ENCODE data around the gene WNT1. TPM values are rescaled to one million over a fixed set of nuclear protein-coding genes. Genes with fewer than 3 reads are reported as not detected.
A peak's percentile ranks its signal among the peaks of the same experiment; 100 is the strongest.

WNT1 gene
- total RNA-seq (2014; rRNA removed; shearing (Covaris generic)), result not detected in 2 replicates

DNA sequence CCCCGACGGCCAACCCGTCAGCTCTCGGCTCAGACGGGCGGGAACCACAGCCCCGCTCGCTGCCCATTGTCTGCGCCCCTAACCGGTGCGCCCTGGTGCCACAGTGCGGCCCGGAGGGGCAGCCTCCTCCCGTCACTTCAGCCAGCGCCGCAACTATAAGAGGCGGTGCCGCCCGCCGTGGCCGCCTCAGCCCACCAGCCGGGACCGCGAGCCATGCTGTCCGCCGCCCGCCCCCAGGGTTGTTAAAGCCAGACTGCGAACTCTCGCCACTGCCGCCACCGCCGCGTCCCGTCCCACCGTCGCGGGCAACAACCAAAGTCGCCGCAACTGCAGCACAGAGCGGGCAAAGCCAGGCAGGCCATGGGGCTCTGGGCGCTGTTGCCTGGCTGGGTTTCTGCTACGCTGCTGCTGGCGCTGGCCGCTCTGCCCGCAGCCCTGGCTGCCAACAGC lies at the start of gene WNT1:
Gene WNT1, plus strand, starts transcription at position 32 of the 450 bp plus-strand sequence. Its CDS starts 329 bp downstream, at position 361.
- DNase-seq (ENCODE audit: low spot score), result no peak

DNA sequence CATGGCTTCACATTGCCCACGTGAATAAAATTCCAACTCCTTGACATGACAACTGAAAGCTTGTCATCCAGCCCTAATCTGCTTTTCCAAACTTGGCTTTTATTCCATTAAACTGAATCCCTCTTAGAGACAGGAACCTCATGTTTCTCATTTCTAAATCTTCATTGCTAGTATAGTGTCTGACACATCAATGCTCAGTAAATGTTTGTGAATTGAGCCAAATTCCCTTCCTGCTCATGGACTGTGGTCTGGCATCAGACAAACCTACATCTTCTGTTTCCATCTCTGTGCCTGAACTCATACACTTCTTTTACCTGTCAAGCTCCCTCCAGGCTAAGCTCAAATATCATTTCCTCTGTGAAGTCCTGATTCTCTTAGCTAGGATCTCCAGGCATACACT lies 48.6 kb upstream of the WNT1 start:
- DNase-seq (ENCODE audit: low spot score), result no peak

GRCh38 chr12:48930475-48930874 lies 47.6 kb upstream of the WNT1 start:
- DNase-seq (ENCODE audit: low spot score), result no peak

GRCh38 chr12:48932878-48933277 lies 45.2 kb upstream of the WNT1 start:
- DNase-seq (ENCODE audit: low spot score), result no peak

- DNase-seq (ENCODE audit: low spot score), result no peak
Measured at GRCh38 chr12:48933664-48934311, 44.3 kb upstream of the WNT1 start.

DNA sequence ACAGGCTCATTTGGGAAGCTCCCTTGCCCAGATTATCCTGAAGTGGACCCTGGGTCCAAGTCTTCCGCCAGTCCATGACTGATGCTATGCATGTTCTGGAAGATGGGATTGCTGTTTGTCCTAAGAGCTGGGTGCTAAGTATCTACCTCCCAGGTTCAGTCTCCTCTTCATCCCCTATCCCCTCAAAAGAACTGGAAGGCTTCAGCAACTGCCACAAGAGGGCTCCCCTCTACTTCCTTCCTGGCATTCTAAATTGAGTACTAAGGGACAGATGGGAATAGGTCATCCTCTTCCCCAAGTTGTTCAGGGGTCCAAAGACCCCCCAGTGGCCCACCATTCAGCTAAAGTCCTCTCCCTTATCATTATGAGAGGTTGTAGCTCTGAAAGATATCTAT lies 43.8 kb upstream of the WNT1 start:
- no peak for DNase-seq (ENCODE audit: low spot score)

DNA sequence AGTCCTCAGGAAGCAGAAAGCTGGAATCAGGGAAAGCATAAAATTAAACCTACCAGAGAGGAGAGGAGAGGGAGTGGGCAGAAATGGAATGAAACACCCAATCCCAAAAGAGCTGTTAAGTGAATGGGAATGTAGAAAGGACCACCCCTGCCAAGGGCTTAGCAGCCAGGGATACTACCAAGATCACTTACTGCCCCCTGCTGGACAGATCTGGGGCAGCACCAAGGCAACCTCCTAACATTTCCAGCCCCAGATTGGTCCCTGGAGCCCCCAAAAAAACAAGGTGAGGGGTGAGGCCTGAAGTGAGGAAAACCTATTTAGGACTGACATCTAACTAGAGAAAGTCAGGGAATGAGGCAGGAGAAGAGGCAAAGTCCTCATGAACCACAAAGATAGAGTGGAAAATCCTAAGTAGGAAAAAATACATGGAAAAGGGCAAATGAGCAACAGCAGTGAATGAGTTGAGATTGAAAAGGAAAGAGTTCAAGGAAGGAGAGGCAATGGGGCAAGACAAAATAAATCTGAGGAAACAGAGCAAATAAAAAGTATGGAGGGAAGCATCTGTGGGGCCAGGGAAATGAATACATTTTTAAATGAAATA lies 41.6 kb upstream of the WNT1 start:
- peak; percentile 59 for DNase-seq (ENCODE audit: low spot score)

- no peak for DNase-seq (ENCODE audit: low spot score)
Measured at GRCh38 chr12:48937170-48937569, 41.0 kb upstream of the WNT1 start.

DNA sequence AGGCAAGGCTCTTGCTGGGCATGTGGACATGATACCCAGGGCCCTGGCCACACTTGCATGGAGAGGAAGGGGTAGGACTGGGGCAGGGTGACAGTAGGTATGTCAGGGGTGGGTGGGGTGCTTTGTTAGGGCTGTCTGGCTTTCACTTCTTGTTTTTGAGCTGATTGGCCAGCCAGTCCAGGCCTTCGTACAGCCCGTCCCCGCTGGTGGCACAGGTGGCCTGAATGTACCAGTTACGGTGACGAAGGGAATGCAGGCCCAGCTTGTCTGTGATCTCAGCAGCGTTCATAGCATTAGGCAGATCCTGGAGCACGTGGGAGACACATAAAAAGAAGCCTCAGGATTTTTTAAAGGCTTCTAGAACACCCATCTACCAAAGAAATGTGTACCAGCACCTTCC lies 39.3 kb upstream of the WNT1 start:
- no peak for DNase-seq (ENCODE audit: low spot score)

DNA sequence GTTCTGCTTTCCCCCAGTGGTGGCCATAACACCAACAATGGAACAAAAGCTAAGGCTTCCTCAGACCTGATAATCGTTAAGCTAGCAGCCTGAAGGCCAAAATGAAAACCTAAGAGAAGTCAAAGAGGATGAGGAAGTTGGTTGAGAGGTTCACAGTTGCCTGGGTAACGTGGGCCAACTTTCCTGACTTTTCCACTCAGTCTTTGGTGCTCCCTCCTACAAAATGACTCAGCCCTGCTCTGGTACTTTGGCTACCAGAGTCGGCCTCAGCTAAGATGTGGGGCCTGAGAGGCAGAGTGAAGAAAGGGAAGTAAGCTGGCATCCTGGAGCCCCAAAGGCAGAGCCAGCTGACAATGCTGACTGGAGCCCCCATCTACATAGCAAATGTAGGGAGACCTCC lies 37.9 kb upstream of the WNT1 start:
- no peak for DNase-seq (ENCODE audit: low spot score)

DNA sequence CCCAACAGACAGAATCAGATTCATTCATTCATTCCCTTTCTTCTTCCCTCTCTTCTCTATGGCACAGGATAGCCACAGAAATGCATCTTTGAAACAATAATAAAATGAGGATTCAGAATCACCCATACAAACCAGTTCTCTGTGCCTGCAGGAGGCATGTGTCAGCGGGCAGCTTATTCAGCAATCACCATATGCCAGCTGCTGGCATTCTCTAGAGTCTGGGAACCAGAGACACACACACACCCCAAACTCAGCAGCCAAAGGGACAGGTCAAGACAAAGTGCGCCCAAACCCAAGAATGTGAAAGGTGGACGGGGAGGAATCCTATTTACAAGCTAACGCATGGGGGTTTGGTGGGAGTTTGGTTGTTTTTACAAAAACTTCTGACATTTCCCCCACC lies 34.9 kb upstream of the WNT1 start:
- DNase-seq (ENCODE audit: low spot score), result no peak

DNA sequence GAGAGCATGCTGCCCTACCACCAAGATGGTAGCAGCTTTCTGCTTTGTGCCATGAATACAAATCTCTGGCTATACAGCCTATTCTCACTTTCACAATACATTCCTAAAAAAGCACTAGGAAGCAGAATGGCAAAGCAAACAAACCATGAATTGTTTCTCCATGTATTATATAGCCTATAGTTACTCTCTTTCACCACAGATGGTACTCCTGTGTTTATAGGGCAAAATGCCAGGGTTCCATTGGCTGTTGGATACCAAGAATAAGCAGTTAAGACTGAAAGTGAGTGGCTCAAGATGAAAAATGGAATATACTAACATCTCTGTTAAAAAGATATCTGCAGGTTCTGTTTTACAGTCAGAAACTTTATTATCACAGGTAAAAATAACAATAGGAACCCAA lies 31.9 kb upstream of the WNT1 start:
- DNase-seq (ENCODE audit: low spot score), result no peak

- no peak for DNase-seq (ENCODE audit: low spot score)
Measured at GRCh38 chr12:48946943-48947342, 31.2 kb upstream of the WNT1 start.

DNA sequence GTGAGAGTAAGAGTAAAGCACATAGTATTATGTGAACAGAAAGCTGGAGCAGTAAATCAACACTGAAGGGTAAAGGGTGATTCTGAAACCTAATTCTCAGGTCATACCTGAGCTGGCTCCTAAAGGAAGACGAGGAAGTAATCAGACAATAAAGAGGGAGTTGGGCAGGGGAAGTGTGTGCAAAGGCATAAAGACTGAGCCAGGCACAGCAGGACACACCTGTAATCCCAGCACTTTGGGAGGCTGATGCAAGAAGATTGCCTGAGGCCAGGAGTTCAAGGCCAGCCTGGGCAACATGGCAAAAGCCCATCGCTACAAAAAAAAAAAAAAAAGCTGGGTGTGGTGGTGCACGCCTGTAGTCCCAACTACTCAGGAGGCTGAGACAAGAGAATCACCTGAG lies 30.4 kb upstream of the WNT1 start:
- DNase-seq (ENCODE audit: low spot score), result no peak

DNA sequence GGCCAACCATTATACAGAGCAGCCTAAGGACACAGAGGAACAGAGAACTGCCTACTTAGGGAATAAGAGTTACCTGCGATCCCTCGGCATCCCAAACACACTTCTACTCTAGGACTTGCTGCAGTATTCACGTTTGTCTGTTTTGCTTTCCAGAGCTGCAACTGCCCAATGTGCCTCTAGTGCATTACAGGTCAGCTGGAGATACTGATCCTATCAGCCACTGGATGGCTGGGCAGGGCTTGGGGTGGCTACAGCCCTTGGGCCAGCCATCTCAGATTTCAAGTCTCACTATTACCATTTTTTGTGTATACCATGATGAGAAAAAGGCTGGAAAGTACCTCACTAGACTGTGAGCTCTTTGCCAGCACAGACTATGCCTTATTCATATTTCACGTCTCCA lies 25.4 kb upstream of the WNT1 start:
- no peak for DNase-seq (ENCODE audit: low spot score)

GRCh38 chr12:48954061-48954460 lies 24.1 kb upstream of the WNT1 start:
- DNase-seq (ENCODE audit: low spot score), result no peak

DNA sequence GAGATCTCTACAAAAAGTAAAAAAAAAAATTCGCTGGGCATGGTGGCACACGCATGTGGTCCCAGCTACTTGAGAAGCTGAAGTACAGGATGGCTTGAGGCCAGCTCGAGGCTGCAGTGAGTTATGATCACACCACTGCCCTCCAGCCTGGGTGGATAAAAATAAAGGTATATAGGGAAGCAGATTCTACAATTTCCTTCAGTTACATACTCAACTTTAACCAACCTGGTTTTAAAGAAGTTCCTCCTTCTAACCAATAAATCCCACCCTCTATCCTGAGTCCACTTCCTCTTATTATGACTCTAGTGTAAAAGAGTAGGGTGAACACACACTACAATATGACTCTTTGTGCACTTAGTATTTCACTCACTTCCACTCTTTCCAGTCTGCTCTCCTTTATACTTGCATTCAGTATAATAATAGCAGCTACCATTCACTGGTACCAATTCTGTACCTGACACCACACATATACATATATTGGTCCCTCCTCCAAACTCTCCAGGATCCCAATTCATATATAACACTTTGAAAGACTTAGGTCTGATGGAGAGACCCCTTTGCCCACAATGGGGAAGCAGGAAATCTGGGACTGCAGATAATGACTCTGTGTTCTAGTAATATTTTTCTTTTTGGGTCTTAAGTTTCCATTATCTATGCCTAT lies 23.2 kb upstream of the WNT1 start:
- no peak for DNase-seq (ENCODE audit: low spot score)

DNA sequence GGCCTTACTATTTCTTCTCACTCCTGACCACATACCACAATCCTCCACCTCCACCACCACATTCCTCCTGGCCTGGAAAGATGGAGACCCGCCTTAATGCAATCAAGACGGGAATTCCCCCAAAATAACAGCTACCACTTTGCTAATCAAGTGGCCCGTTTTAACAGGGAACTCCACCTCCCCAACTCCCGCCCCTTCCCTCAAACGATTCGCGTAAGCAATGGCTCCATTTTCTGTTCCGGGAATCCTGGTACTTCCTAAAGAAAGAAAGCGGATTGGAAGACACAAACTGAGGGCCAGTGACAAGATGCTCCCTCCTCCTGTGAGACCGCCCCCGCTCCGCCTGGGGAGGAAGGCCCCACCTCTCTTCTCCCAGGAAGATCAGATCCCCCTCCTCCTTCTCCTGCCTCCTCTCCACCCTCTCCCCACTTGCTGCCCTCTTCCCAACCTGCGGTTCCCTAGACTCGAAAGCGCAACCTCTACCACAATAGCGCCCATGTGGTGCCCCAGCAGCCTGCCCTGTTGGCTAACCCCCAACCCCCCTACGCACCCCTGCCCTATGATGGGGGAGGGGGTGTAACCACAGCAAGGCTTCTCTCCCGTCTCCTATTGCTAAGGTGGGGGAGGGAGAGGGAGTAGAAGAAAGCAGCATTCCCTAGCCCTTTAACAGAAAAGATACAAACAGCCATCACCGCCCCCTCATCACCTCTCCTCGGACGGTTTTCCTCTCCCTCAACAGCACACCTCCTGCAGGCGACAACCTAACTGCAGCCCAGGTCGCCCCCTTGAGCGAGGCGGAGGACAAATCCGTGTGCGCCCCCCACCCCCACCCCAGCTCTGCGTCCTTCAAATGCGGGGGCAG lies 21.6 kb upstream of the WNT1 start:
- peak; percentile 96 for DNase-seq (ENCODE audit: low spot score)

DNA sequence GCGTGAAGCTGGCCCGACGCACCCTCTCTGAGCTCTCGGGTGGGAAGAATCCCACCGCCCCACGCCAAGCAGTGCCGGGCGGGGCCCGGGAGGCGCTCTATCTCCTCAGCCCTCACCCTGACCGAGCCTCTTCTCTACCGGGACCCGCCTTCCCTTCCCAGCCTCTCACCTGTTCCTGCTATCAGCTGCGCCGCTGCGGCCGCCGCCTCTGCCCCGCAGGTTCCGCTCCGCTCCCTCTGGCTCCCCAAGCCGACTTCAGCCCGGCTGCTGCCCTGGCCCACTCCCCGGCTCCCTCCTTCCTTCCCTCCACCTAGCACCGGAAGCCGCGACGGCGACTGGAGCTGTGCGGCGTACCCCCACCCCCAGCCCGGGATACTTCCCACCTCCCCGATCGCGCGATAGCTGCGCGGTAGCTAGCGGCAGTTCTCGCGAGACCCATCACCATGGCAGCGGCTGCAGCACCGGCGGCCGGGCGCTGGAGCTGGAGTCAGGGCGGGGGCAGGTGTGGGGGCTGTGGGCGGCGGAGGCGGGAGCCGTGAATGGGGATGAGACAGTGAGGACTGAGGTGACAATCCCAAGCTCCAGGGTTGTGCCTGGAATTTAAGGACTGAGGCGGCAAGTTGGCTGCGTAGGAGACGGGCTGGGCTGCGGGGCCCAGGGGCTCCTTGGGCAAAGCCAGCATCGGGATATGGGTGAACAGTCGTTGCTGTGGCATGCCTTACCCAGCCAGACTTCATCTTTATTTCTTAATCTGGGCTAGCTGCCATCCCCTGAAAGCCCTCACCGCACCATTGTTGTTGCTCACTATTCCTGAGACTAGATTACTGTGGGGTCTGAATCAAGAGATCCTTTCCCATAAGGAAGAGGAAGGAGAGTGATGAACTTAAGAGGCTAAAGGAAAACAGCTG lies 20.7 kb upstream of the WNT1 start, which contains the start of gene ARF3:
Gene ARF3, minus strand, starts transcription at position 347 of the 908 bp plus-strand sequence. CDS start 16,392 bp downstream, outside the sequence.
- DNase-seq (ENCODE audit: low spot score), result peak; percentile 86

- DNase-seq (ENCODE audit: low spot score), result no peak
Measured at GRCh38 chr12:48958049-48958388, 20.1 kb upstream of the WNT1 start.

DNA sequence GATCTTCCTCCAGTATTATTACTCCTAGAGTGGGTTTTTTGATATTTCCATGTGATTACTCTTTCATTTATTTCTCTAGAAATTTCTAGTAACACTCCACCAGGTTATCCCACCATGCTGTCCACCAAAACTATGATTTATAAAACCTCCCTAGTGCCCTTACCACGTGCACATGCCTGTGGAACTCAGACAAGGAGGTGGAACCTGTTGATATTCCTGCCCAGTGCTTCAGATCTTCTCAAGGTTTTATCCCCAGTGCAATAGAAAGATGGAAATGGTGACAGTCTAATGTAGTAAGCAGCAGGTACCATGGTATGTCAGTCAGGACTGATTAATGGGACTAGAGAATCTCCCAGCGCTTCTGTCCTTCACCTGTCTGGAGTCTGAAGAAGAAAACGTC lies 17.3 kb upstream of the WNT1 start:
- DNase-seq (ENCODE audit: low spot score), result no peak
